Medulla oblongata (tissue), 1 donor: ENCODE data around the gene SYT7.
"Not testable (repeated sequence)": the region's sequence is repeated elsewhere in the genome, so short reads cannot be mapped to it uniquely, and the experiment has no call there.

Experiments
- DNase-seq: peaks from one replicate; pipeline ENCODE4 v3.0.0-alpha.2; 2015; ENCODE audit errors: extremely low spot score

Gene SYT7, protein sequence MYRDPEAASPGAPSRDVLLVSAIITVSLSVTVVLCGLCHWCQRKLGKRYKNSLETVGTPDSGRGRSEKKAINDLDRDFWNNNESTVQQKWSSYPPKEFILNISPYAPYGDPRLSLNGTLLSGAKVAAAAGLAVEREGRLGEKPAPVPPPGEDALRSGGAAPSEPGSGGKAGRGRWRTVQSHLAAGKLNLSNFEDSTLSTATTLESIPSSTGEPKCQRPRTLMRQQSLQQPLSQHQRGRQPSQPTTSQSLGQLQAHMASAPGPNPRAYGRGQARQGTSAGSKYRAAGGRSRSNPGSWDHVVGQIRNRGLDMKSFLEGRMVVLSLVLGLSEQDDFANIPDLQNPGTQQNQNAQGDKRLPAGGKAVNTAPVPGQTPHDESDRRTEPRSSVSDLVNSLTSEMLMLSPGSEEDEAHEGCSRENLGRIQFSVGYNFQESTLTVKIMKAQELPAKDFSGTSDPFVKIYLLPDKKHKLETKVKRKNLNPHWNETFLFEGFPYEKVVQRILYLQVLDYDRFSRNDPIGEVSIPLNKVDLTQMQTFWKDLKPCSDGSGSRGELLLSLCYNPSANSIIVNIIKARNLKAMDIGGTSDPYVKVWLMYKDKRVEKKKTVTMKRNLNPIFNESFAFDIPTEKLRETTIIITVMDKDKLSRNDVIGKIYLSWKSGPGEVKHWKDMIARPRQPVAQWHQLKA

DNA sequence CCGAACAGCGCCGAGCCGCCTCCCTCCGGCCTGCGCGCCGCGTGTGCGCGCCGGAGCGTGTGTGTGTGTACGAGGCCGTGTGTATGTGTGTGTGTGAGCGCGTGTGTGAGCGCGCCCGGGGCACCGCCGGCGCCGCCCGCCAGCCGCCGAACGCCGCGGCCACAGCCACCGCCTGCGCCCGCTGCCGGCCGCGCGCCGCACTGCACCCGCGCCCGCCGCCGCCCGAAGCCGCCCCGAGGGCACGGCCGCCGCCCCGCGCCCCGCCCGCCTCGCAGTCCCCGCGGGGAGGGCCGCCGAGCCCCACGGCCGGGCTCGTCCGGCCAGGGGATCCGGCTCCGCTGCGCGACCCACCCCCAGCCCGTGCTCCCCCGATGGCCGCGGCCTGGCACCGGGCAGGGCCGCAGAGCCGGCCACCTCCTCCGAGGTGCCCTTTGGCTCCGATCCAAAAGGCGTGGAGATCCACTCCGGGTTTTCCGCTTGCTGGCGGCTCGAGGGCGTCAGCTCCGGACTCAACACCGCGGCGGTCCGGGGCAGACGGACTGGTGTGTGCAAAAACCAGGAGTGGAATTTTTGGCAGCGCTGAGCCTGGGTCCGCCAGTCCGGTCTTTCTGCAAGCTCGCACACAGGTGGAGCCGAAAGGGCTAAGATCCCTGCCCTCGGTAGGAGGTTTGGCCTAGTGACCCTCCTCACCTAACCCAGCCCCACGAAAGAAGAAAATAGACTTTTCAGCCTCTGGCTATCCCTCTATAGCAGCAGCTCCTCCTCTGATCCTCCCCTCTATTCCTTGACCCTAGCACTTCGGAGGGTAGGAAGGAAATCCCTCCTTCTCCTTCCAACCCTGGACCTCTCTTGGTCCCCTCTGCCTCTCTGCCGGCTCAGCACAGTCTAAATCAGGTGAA, at the start of gene SYT7:
TSS of gene SYT7 (minus strand) at position 47 of the 899 bp plus-strand sequence. CDS start 256 bp downstream, outside the sequence.
- peak; percentile 93 for DNase-seq

DNA sequence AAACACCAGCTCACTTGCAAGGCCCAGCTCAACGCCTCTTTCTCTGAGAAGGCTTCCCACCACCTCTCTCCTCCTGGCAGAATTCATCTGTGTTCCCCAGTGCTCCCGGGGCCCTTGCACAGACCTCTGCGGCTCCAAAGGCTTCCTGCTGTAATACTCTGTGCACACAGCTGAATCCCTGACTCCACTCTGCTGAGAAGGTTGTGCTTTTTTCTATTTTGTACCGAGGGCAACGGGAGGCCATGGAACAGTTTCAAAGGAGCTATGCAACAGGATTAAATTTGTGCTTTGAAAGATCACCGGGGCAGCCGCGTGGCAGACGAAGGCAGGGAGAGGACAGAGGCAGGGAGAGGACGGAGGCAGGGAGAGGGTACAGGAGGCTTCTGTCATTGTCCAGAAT, 49.2 kb upstream of the SYT7 start:
- no peak for DNase-seq

DNA sequence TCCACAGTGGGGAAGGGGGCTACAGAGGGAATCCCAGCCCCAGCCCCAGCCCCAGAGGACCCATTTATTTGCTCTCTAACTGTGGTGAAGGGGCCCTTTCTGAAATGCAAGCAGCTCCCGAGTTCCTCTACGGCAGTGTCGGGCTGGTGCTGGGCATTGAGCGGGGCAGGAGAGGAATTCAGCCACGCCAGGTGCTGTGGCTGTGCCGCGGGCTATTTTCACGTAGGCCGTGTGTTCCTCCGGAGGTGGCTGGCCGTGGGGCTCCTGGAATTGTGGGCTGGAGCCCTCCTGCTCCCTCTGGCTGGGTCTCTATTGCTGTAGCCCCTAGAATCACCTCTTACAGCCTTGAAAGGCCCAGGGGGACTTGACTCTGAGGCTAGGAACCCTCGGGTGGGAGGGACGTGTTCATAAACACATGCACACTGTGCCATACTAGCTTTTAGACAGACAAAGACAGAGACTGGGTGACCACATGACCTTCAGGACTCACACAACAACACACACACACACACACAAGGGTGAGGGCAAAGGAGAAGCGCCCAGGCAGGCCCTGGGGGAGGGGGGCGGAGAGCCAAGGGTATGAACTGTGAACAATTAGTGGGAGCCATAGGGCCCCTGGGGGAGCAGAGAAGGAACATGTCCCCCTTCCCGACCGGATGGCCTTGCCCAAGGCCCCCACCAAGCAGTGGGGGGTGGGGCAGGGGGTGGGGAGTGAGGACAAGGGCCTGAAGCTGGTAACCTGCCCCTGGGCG, 48.4 kb upstream of the SYT7 start:
- DNase-seq: no peak

DNA sequence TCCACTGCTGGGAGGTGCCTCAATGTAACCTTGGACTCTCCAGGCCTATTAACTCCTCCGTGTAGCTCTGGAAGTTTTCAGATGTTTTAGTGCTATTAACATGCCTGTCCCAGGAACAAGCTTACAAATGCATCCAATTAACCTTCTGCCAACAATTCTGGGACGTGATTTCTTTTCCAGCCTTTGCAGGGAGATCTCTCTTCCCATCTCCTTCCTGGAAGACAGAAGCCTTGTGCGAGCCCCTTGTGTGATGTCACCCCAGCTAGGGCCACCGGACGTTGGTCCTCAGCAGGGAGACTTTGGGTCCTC, 47.7 kb upstream of the SYT7 start:
- DNase-seq: no peak

DNA sequence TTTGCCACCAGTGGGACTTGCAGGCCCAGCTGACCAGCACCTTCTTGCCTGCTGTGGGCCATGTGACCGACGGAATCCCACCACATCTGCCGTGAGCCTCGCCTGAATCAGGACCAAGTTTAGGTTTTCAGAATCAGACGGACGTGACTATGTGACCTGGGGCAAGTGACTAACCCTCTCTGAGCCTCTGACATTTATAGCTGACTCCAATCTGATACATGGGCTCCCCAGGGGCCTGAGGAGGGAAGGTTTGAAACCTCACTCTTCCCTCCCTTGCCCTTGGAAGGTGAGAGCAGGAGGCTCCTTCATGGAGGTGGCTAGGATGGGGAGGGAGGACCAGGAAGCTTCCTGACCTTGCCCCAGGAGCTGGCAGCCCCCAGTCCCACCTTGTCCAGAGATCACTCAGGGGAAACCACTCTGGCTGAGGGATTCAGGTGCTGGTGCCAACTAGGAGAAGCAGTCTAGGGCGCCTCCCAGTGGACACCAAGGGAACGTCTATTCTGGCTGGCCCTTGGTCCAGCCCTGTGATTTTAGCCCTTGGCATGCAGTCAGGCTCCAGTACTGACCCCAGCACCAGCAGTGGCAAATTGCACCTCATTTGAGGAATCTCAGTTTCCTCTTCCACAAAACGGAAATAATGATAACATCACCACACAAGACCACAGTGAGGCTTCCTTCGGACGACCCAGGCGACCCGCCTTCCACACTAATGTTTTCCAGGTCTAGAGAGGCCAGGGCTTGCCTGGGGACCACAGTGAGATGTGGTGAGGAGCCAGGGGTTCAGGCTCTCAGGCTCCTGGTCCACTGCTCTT, 47.2 kb upstream of the SYT7 start:
- peak; percentile 53 for DNase-seq

DNA sequence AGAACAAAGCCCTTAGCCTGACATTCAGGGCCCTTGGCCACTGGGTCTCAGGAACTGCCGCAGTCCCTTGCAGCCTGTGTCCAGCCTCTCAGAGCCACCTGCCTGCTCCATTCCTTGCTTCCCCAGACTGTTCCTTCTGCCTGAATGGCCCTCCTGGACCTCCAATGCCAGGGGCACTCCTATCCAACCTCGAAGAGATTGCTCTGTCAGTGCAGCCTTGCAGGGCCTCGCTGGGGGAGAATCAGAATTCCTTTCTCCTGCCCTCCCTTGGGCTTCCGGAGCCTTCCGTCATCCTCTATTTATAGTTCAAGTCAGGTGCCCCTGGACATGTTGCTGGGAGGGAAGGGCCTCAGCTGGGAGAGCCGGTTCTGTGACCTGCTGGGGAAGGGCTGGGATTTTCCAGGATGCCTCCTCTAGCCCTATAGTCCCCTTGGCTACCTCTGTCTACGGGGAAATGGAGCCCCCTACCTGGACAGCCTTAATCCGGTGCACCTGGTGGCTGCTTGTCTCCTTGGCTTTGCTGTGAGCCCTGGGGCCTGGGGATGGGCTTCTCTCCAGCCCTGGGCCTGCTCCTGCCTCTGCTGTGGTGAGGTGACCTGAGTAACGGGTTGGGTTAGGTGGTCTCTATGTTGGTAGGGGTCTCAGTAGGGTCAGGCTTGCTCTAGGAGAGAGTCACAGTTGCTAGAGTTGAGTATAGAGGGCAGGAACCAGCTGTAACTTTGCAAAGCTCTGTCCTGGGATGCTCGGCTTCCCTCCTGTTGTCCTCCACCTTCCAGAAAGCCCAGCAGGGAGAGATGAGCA, 45.9 kb upstream of the SYT7 start:
- DNase-seq: no peak

DNA sequence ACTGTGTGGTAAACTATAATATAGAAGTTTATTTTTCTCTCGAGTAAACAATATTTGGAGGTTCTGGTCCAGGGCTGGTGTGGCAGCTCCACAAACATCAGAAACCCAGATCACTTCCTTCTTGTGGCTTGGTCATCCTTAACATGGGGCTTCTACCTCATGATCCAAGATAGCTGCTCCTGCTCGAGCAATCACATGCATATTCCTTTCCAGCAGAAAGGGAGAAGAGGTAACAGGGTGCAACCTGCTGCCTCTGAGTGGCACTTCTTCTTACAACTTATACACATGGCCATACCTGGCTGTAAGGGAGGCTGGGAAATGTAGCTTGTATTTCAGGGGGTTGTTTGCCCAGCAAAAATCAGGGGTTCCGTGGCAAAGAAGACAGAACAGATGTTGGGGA, 44.6 kb upstream of the SYT7 start:
- DNase-seq: no peak

DNA sequence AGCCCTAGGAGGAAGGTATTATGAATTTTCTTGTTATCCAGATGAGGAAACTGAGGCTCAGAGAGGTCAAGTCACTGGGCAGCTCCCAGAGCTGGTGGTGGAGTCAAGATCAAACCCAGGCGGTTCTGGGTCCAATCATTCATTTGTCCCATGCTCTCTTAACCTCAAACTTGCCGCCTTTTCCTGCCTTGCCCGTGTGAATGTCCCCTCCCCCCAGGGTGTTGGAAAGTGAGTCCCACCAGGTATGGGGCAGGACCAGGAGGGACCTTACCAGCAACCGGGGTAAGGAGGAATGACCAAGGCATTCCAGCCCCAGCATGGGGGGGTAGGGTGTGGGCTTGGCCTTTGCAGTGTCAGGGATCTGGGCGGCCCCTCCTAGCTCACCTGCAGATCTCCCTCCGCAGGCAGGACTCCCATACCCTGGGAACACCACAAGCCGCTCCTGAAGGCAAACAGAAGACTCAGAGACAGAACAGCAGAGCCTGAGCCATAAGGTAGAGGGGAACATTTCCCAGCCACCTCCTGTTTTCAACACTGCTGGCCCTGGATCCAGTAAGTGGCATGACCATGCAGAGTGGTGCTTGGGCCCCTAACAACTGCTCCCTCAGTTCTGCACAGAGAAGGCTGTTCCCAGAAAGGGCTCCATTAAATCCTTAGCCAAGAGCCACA, 41.2 kb upstream of the SYT7 start:
- no peak for DNase-seq

DNA sequence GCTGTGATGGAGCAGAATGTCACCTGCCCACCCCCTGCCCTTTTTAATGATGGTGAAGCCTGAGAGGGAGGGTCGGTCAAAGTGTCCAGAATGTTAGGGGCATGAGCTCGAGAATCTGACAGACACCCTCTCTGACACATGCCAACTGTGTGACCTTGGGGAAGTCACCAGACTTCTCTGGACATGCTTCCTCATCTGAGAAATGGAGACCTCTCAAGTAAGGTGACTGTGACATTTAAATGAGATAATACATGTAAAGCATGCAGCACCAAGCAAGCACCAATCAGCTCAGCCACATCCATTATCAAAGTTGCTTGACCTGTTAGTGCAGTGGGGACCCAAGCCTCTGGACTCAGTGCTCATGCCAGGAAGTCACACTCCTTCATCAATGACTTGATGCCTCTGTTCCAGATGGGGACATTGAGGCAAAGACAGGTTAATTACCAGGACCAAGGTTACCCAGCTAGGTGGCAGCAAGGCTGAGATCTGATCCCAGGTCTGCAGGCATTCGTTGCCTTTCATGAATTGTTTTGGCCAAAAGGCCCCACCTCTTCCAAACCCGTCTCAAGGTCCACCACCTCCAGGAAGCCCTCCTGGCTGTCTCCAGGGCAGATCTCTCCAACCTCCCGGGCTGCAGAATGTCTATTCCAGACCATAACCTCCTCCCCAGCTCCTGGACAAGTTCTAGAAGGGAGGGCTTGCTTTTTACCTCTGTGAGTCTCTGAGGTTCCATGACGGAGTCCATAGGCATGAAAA, 38.8 kb upstream of the SYT7 start:
- no peak for DNase-seq

DNA sequence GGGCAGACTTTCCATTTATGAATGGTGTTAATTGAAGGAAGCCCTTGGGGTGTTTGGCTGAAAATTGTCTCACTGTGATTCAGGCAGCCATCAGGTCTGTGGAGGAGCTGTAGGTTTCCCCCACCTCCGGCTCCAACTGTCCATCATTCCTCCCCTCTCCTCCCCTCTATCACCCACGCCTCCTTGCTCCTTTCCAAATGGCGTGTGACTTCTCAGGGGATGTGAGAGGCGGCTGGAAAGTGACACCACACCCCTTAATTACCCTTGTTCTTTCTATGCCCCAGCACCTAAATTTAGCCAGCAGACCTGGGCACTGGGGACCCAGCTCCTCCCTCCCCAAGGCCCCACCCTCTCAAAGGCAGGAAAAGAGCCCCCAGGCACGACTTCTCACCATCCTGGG, 38.1 kb upstream of the SYT7 start:
- no peak for DNase-seq

DNA sequence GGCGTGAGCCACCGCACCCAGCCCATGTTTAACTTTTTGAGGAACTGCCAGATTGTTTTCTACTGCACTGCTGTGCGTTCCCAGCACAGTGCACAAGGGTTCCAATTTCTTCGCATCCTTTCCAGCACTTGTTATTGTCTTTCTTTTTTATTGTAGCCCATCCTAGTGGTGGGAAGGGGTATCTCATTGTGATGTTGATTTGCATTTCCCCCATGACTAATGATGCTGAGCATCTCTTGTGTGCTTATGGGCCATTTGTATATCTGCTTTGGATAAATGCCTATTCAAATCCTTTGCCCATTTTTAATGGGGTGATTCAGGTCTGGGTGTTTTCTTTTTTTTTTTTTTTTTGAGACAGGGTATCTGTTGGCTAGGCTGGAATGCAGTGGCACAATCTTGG, 36.6 kb upstream of the SYT7 start:
- DNase-seq: no peak

DNA sequence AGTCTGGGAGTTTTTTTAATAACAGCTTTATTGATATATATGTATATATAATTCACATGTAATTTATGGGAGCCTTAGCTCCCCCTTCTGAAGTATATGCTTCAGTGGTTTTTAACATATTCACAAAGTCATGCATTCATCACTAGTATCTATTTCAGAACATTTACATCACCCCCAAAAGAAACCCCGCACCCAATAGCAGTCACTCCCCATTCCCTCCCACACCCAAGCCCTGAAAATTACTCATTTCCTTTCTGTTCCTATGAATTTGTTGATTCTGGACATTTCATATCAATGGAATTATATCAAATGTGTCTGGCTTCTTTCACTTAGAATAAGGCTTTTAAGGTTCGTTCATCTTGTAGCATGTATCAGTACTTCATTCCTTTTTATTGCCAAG, 35.6 kb upstream of the SYT7 start:
- no peak for DNase-seq

DNA sequence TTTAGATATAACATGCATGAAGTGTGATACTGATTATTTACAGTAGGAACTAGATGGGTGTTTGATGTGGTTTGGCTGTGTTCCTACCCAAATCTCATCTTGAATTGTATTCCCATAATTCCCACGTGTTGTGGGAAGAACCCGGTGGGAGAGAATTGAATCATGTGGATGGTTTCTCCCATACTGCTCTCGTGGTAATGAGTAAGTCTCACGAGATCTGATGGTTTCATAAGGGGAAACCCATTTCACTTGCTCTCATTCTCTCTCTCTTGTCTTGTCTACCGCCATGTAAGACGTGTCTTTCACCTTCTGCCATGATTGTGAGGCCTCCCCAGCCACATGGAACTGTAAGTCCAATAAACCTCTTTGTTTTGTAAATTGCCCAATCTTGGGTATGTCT, 33.9 kb upstream of the SYT7 start:
- not testable (repeated sequence) for DNase-seq

DNA sequence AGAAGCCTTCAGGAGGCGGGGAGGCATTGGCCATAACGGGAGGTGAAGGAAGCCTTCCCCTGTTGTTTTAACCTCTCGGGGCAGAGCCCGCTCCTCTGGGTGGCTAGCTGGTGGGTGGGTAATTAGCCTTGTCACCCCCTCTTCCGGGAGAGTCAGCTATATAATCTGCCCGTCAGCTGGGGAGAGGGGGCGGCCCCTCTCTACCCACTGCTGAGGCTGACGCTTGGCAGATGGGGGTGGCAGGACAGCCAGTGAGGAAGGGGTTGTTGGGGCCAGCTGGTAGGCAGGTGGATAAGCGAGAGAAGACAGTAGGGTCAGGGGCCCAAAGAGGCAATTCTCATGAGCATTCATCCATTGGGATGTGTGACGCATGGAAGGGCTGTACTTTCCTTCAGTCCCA, 33.0 kb upstream of the SYT7 start:
- no peak for DNase-seq

DNA sequence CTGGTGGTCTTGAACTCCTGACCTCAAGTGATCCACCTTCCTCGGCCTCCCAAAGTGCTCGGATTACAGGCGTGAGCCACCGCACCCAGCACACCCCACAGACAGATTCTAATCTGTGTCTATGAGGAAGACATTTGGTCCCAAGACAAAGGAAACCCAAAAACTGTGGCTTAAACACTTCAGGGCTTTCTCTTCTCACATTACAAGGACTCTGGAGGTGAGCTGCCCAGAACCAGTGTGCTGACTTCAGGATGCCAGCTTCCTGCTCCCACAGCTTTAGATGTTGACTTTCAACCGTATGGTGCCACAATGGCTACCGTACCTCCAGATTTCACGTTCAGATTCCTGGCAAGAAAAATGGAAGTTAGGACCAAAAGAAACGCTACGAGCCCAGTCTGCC, 32.2 kb upstream of the SYT7 start:
- DNase-seq: no peak

DNA sequence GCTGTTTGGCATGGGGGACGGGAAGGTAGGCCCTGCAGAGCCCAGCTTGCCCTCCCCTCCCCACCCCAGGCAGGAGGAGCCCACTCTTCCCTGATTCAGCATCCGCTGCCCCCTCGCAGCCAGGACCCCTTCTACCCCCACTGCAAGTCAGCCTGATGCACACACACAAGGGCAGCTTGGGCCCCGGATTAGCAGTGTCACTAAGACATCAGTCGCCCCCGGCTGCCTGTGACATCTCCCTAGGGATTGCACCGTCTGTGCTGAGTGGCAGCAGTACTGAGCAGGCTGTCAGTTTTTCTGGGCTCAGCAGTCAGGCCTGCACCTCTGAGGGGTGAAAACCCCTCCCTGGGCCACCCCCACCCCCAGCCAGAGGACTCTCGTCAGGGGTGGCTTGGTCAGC, 30.4 kb upstream of the SYT7 start:
- no peak for DNase-seq

DNA sequence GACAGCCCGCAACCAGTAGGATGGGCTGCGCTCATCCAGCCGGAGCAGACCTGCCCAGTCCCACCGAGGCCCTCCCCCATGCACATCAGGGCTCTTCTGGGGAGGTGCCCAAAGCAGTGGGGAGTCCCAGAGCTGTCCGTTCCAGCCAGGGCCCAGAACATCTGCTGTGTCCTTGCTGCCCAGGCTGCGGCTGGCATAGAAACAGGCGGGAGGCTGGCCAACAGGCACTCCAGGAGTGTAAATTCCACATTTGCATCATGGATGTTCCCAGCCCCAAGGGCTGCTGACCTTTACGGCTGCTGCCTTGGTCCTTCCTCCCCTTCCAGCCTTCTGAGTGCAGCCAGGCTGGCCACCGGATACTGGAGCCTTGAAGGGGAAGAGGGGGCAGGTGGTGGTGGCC, 30.0 kb upstream of the SYT7 start:
- DNase-seq: no peak

DNA sequence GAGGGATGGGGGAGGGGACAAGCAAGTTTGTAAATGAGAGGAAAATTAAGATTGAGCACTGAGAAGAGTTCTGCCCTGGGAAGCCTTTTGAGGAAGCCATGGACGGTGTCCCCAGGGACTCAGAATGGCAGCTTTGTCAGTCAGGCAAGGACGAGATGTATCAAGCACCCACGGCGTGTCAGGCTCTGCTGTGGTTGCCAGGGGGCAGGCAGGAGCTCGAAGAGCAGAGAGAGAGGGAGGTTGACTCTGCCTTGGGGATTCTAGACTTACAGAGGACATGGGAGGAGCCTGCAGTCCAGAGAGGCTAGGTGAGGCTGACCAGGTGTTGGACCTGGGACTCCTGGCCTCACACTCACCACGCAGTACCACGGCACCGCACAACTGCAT, 29.1 kb upstream of the SYT7 start:
- no peak for DNase-seq
